GM23338 (cell line): ENCODE results near the gene ZNF385B. TPM values are rescaled to one million over a fixed set of nuclear protein-coding genes. Genes with fewer than 3 reads are reported as not detected.

Source experiments
- ATAC-seq: fragments of 200-7000 bp; cut with Tn5 transposase; 3 replicates; pipeline ENCODE4 v1.9.1; 2020
- DNase-seq: peaks from one replicate; pipeline ENCODE4 v3.0.0-alpha.2; 2015; ENCODE audit warnings: low spot score
- H2AFZ ChIP-seq: fragments of 200-600 bp; sonication (generic); 2 replicates; pipeline ENCODE4 v1.8.0; 2016; ENCODE audit warnings: antibody characterized with exemption, mild to moderate bottlenecking, moderate library complexity
- H3F3A ChIP-seq: fragments of 200-600 bp; sonication (generic); replicated peaks from 2 replicates; pipeline ENCODE4 v1.8.0; 2017; ENCODE audit warnings: antibody characterized with exemption, mixed run types, low read depth
- H3K27ac ChIP-seq: fragments of 200-600 bp; sonication (generic); 2 replicates; pipeline ENCODE4 v1.6.1; 2016; ENCODE audit warnings: low read depth
- H3K27me3 ChIP-seq: fragments of 200-600 bp; sonication (generic); 2 replicates; pipeline ENCODE4 v1.8.0; 2016; ENCODE audit warnings: mild to moderate bottlenecking, mixed run types, moderate library complexity; ENCODE audit not compliant: insufficient read depth
- H3K36me3 ChIP-seq: fragments of 200-600 bp; sonication (generic); 2 replicates; pipeline ENCODE4 v1.8.0; 2016; ENCODE audit warnings: mild to moderate bottlenecking; ENCODE audit not compliant: insufficient read depth
- H3K4me1 ChIP-seq: fragments of 200-600 bp; sonication (generic); 2 replicates; pipeline ENCODE4 v1.8.0; 2016; ENCODE audit warnings: mild to moderate bottlenecking, moderate library complexity; ENCODE audit not compliant: insufficient read depth
- H3K4me2 ChIP-seq: fragments of 200-600 bp; sonication (generic); 2 replicates; pipeline ENCODE4 v1.7.1; 2017; ENCODE audit warnings: mixed run types
- H3K4me3 ChIP-seq: fragments of 200-600 bp; sonication (generic); 2 replicates; pipeline ENCODE4 v1.6.1; 2016; ENCODE audit warnings: mixed run types
- H3K79me2 ChIP-seq: fragments of 200-600 bp; sonication (generic); replicated peaks from 2 replicates; pipeline ENCODE4 v1.8.0; 2017; ENCODE audit warnings: mild to moderate bottlenecking; ENCODE audit not compliant: insufficient read depth
- H3K9me2 ChIP-seq: fragments of 200-600 bp; sonication (generic); 2 replicates; pipeline ENCODE4 v1.8.0; 2017; ENCODE audit not compliant: insufficient read depth
- H4K20me1 ChIP-seq: fragments of 200-600 bp; sonication (generic); replicated peaks from 2 replicates; pipeline ENCODE4 v1.8.0; 2017; ENCODE audit warnings: mild to moderate bottlenecking; ENCODE audit not compliant: insufficient read depth
- H3K27ac Mint-ChIP-seq: 2 replicates; pipeline ENCODE4 v1.8.0; 2020; ENCODE audit warnings: inconsistent platforms, mild to moderate bottlenecking, moderate library complexity, mixed read lengths
- H3K27me3 Mint-ChIP-seq: 3 replicates; pipeline ENCODE4 v1.8.0; 2022; ENCODE audit warnings: low read depth, mild to moderate bottlenecking, moderate library complexity, mixed read lengths, inconsistent platforms; ENCODE audit not compliant: insufficient read depth, poor library complexity
- H3K36me3 Mint-ChIP-seq: 3 replicates; pipeline ENCODE4 v1.8.0; 2021; ENCODE audit warnings: low read depth, mild to moderate bottlenecking, inconsistent platforms, moderate library complexity, mixed read lengths
- H3K4me1 Mint-ChIP-seq: 3 replicates; pipeline ENCODE4 v1.8.0; 2020; ENCODE audit warnings: mild to moderate bottlenecking, inconsistent platforms, mixed read lengths
- H3K4me3 Mint-ChIP-seq: 3 replicates; pipeline ENCODE4 v1.8.0; 2021; ENCODE audit warnings: moderate library complexity, mild to moderate bottlenecking, inconsistent platforms, mixed read lengths
- H3K9me3 Mint-ChIP-seq: 3 replicates; pipeline ENCODE4 v1.8.0; 2020; ENCODE audit warnings: moderate library complexity, mild to moderate bottlenecking, inconsistent platforms, mixed read lengths
- CREB1 ChIP-seq: fragments of 250-450 bp; sonication (Bioruptor Pico); IDR thresholded peaks from 2 replicates; pipeline ENCODE4 v1.5.0; 2020; ENCODE audit warnings: low read depth, mild to moderate bottlenecking, moderate library complexity
- CTCF ChIP-seq, 2 experiments: fragments of 200-600 bp in 1 of 2; sonication (generic) in 1 of 2; conservative IDR thresholded peaks; 2 replicates each; pipeline versions ENCODE4 v1.5.1 to v1.6.1; 2016 to 2017; ENCODE audit warnings: antibody characterized with exemption in 2 of 2, low read depth in 2 of 2, mild to moderate bottlenecking in 2 of 2, moderate library complexity in 1 of 2
- EZH2 ChIP-seq: fragments of 200-600 bp; sonication (generic); IDR thresholded peaks from one replicate; pipeline ENCODE4 v1.8.0; 2017; ENCODE audit warnings: antibody characterized with exemption, mild to moderate bottlenecking, low read depth; ENCODE audit not compliant: unreplicated experiment
- EZH2phosphoT487 ChIP-seq: fragments of 200-600 bp; sonication (generic); IDR thresholded peaks from one replicate; pipeline ENCODE4 v1.8.1; 2018; ENCODE audit warnings: antibody characterized with exemption; ENCODE audit not compliant: unreplicated experiment
- JUNB ChIP-seq: IDR thresholded peaks from one replicate; pipeline ENCODE4 v1.6.1; 2016; ENCODE audit warnings: antibody characterized with exemption; ENCODE audit not compliant: unreplicated experiment
- NANOG ChIP-seq: IDR thresholded peaks from 2 replicates; pipeline ENCODE4 v1.6.1; 2016; ENCODE audit warnings: antibody characterized with exemption, borderline replicate concordance
- POLR2AphosphoS5 ChIP-seq: IDR thresholded peaks from 2 replicates; pipeline ENCODE4 v1.6.1; 2016; ENCODE audit warnings: antibody characterized with exemption, low read depth
- STAT1 ChIP-seq: IDR thresholded peaks from one replicate; pipeline ENCODE4 v1.6.1; 2016; ENCODE audit warnings: antibody characterized with exemption; ENCODE audit not compliant: unreplicated experiment
- ZNF114 ChIP-seq: fragments of 250-450 bp; sonication (Bioruptor Pico); IDR thresholded peaks from 2 replicates; pipeline ENCODE4 v1.5.0; 2020; ENCODE audit warnings: mild to moderate bottlenecking, moderate library complexity
- ZNF331 ChIP-seq: fragments of 250-450 bp; sonication (Bioruptor Pico); IDR thresholded peaks from 2 replicates; pipeline ENCODE4 v1.5.0; 2020; ENCODE audit warnings: low read depth, mild to moderate bottlenecking, moderate library complexity
- ZNF462 ChIP-seq: fragments of 250-450 bp; sonication (Bioruptor Pico); IDR thresholded peaks from 2 replicates; pipeline ENCODE4 v1.5.0; 2020; ENCODE audit warnings: mild to moderate bottlenecking, moderate library complexity
- polyA plus RNA-seq: library from polyadenylated mRNA; unstranded; fragments of >200 nt; fragmentation: Nextera tagmentation; extraction: Ambion mirVana; gene quantifications from 2 replicates; pipeline ENCODE4 v1.2.1, GENCODE V29; 2016
- total RNA-seq: library from RNA; depleted of rRNA; stranded (reverse); fragments of >200 nt; shearing (Covaris generic); gene quantifications from 2 replicates; pipeline ENCODE4 v1.2.3, GENCODE V29; 2014

ZNF385B gene
- total and polyA plus RNA-seq, 2 experiments from 2014 or later = 1.5 to 4.6 TPM

GRCh38 chr2:179900655-179901054, 39.2 kb upstream of the ZNF385B start:
- peaks cover 13% of the 10 kb centered on the region for H3K36me3 Mint-ChIP-seq
- H3K27me3 Mint-ChIP-seq = no peaks in the 10 kb centered on the region
- Histone ChIP-seq H3K27me3 (no peaks in the 10 kb centered on the region), H3K79me2 (no peaks in the 10 kb centered on the region), H3K4me3 (no peak overlapping the region), H4K20me1 (no peaks in the 10 kb centered on the region), H3F3A (no peaks in the 10 kb centered on the region), H3K27ac (no peak overlapping the region), H3K9me2 (0 out of 2 replicates have a peak, but pooled peaks cover 3% of the 10 kb centered on the region), H2AFZ (no peak overlapping the region), H3K4me2 (no peak overlapping the region), H3K4me1 (no peaks in the 10 kb centered on the region), H3K36me3 (no peaks in the 10 kb centered on the region)
- no peak overlapping the region for H3K27ac Mint-ChIP-seq
- H3K4me1 Mint-ChIP-seq = peaks cover 4% of the 10 kb centered on the region; the same call in 1 of the 3 replicates
- TF ChIP-seq CREB1 (CRISPR knock-in tag) (no peak), STAT1 (no peak), JUNB (no peak)
- H3K9me3 Mint-ChIP-seq = peaks cover 23% of the 10 kb centered on the region
- DNase-seq (no peak), ATAC-seq (no peak)
- H3K4me3 Mint-ChIP-seq = no peak overlapping the region

GRCh38 chr2:179899666-179900065, 38.3 kb upstream of the ZNF385B start:
- DNase-seq (no peak), ATAC-seq (no peak)
- Histone ChIP-seq H3K9me2 (0 out of 2 replicates have a peak, but pooled peaks cover 3% of the 10 kb centered on the region), H2AFZ (no peak overlapping the region), H3K4me2 (no peak overlapping the region), H3K4me1 (no peaks in the 10 kb centered on the region), H3F3A (no peaks in the 10 kb centered on the region), H4K20me1 (no peaks in the 10 kb centered on the region), H3K79me2 (no peaks in the 10 kb centered on the region), H3K4me3 (no peak overlapping the region), H3K27me3 (no peaks in the 10 kb centered on the region), H3K36me3 (no peaks in the 10 kb centered on the region), H3K27ac (no peak overlapping the region)
- Mint-ChIP-seq H3K27me3 (no peaks in the 10 kb centered on the region), H3K36me3 (peaks cover 13% of the 10 kb centered on the region), H3K27ac (no peak overlapping the region), H3K4me1 (peaks cover 4% of the 10 kb centered on the region; the same call in 1 of the 3 replicates), H3K9me3 (peaks cover 21% of the 10 kb centered on the region), H3K4me3 (no peak overlapping the region)
- TF ChIP-seq CREB1 (CRISPR knock-in tag) (no peak), EZH2 (no peak), ZNF331 (no peak), CTCF (conservative IDR thresholded peaks at IDR 0.05; ENCODE audit: low read depth in 2 of 2) (no peak), JUNB (no peak), NANOG (no peak), ZNF462 (CRISPR knock-in tag) (no peak), ZNF114 (CRISPR knock-in tag) (no peak), EZH2phosphoT487 (no peak), POLR2AphosphoS5 (no peak)
